GM18505 (cell line): ENCODE measurements around the gene NPM3.

Source experiments
- ATAC-seq: cut with Tn5 transposase; IDR thresholded peaks from one replicate; pipeline ENCODE4 v1.9.1; 2021; ENCODE audit not compliant: unreplicated experiment
- POLR2A ChIP-seq: IDR thresholded peaks from 4 replicates; pipeline ENCODE4 v1.6.1; 2011; ENCODE audit warnings: borderline replicate concordance; ENCODE audit not compliant: insufficient read depth, insufficient read length; ENCODE audit errors: extremely low read depth

Gene NPM3

DNA sequence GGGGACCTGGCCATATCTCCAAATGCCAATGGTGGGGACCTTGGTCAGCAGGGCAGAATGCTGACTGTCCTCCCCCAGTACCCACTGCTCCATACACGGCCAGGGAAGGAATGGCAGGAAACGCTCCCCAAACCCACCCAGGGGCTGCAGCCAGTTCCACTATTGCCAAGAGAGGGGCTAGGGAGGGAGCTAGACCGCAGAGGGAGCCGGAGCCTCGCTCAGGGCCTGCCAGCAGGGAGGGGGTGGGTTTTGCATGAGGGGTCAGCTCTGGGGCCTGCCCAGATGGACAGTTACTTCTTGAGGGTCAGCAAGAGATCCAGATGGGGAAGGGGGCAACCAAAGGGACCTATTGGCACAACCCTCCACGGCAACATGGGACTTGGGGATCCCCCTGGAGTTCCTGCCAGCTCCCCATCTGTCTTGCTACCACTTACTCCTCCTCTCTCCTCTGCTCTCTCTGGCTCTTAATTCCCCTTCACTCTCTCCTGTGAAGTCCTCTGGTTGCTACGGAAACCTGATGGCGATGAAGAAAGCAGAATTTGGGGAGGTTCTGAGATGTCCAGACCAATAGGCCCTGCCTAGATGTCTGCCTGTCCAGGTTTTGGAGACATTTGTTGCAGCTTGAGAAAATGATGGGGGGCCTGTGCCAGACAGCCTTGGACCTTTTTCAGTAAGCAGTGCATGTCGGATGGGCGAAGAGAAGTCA is 20.0 kb downstream of the NPM3 start:
- ATAC-seq = no peak

GRCh38 chr10:101762736-101763135 is 20.5 kb downstream of the NPM3 start:
- no peak for ATAC-seq
- TF ChIP-seq POLR2A = no peak

More for the DNA sequence above, 20.0 kb downstream of the NPM3 start:
- TF ChIP-seq POLR2A = no peak

DNA sequence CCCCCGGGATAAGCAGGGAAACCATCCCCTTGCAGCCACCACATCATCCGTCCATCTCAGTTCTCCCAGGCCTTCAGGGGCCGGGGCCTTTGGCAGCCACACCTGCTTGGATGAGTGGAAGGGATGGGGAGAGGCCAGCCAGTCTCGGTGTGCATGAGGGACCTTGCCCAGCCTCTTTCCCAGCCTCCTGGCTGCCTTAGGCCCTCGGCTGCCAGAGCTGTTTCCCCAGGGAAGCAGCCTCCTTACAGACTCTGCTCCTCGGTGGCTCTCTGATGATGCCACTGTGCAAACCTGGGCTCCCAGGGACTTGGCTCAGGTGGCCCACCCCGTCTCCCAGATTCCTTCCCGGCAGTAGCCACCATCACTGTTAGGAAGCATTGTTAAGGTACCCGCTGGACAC is 22.0 kb downstream of the NPM3 start:
- no peak for ATAC-seq
- TF ChIP-seq POLR2A = no peak

DNA sequence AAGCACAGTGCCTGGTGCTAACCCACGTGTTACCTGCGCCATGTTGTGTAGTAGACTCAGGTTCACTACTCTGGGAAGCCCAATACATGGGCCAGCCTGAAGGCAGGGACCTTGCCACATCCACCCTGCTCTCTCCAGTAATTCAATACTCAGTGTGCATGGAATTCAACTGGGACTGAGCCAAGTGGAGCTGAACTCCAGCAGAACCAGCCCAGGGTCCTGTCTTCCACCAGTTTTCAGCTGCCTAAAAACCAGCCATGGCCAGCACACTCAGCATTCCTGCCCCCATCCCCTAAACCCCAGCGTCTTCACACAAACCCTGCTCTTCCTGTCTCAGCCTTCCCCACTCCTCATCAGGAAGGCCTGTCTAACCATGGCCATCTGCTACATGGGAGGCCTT is 22.7 kb downstream of the NPM3 start:
- no peak for TF ChIP-seq POLR2A
- no peak for ATAC-seq

- no peak for ATAC-seq
- no peak for TF ChIP-seq POLR2A
Measured at GRCh38 chr10:101759309-101760247, 23.7 kb downstream of the NPM3 start.

GRCh38 chr10:101758858-101759257 is 24.4 kb downstream of the NPM3 start:
- TF ChIP-seq POLR2A = no peak
- no peak for ATAC-seq

- no peak for TF ChIP-seq POLR2A
- ATAC-seq = no peak
Measured at GRCh38 chr10:101752241-101752640, 31.0 kb downstream of the NPM3 start.

- TF ChIP-seq POLR2A = no peak
- no peak for ATAC-seq
Measured at GRCh38 chr10:101749047-101750016, 33.9 kb downstream of the NPM3 start.

- ATAC-seq = no peak
- no peak for TF ChIP-seq POLR2A
Measured at GRCh38 chr10:101748496-101748895, 34.8 kb downstream of the NPM3 start.

DNA sequence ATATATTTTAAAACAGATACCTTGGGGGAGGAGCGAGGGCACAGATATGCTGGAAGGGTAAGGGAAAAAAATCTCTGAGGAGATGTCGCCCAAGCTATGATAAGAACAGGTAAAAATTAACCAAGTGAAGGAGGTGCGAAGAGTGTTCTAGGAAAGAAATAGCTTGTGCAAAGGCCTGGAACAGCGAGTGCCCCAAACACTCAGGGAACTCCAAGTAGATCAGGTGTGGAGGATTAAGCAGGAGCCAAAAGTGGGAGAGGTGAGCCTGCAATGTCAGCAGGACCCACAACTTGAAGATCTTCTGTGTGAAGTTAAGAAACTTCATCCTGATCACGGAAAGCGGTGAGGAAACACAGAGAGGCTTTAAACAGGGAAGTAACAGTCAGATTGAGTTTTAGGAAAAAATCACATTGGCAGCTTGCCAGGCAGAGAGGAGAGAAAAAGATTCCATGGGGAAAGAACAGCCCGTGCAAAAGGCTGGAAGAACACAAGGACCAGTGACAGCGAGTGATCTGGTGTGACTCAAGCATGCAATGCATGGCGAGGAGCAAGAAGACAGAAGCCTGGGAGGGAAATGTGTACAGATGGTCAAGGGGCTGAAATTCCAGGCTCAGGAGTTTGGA is 38.1 kb downstream of the NPM3 start:
- ATAC-seq = no peak
- TF ChIP-seq POLR2A = no peak

DNA sequence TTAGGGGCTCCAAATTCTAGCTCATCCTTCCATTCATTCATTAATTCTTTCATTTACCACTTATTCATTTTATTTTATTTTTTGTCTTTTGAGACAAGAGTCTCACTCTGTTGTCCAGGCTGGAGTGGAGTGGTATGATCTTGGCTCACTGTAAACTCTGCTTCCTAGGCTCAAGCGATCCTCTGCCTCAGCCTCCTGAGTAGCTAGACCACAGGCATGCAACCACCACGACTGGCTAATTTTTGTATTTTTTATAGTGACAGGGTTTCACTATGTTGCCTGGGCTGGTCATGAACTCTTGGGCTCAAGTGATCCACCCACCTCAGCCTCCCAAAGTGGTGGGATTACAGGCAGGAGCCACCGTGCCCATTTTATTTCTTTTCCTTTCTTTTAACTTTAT is 39.0 kb downstream of the NPM3 start:
- no peak for ATAC-seq
- no peak for TF ChIP-seq POLR2A

DNA sequence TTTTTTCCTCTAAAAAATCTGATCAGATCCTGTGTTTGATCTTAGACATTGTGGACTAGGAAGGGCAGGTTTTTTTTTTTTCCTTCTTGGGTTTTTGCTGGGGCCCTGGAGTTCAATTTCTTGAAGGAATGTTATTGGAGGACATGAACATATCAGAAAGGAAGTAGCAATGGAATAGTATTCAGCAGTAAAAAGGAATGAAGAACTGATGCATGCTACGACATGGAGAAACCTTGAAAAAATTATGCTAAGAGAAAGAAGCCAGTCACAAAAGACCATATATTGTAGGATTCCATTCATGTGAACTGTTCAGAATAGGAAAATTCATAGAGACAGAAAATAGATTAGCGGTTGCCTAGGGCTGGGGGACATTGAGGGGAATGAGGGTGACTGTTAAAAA is 41.3 kb downstream of the NPM3 start:
- no peak for TF ChIP-seq POLR2A
- no peak for ATAC-seq
